SH-SY5Y (cell line): ENCODE data around the gene SNAP29.

Experiments used
- GATA2 ChIP-seq: IDR thresholded peaks from 2 replicates; pipeline ENCODE4 v1.6.1; 2011; ENCODE audit warnings: mild to moderate bottlenecking, low read depth, low read length
- GATA3 ChIP-seq: IDR thresholded peaks from 2 replicates; pipeline ENCODE4 v1.6.1; 2011; ENCODE audit warnings: low read depth, mild to moderate bottlenecking, low read length, moderate library complexity

- TF ChIP-seq GATA2: no peak
- no peak for TF ChIP-seq GATA3
Measured at GRCh38 chr22:20904980-20905355, 46.2 kb downstream of the SNAP29 start.
